ENCODE data around the gene PDLIM4. TPM values are rescaled to one million over a fixed set of nuclear protein-coding genes. Genes with fewer than 3 reads are reported as not detected.

The PDLIM4 gene
- polyA plus RNA-seq, 1 donor from 2014 or later, result not detected

GRCh38 chr5:132228241-132229035 is 29.1 kb upstream of the PDLIM4 start:
- no peaks in the 10 kb centered on the region for H4K20me1 ChIP-seq (ENCODE audit: insufficient read depth)
- H3K9me3 ChIP-seq (ENCODE audit: low read length), result no peaks in the 10 kb centered on the region
- TF ChIP-seq RAD21 (conservative IDR thresholded peaks at IDR 0.05) (no peak), CTCF (IDR thresholded peaks at IDR 0.05; ENCODE audit: poor library complexity, severe bottlenecking) (peak; percentile 5)
- H3F3A ChIP-seq (ENCODE audit: insufficient read depth, low read length, poor library complexity, severe bottlenecking), result no peaks in the 10 kb centered on the region
- H3K9ac ChIP-seq (ENCODE audit: low read length), result peak overlapping the region; percentile 58
- H3K27ac ChIP-seq (ENCODE audit: low read length), result no peak overlapping the region
- peak overlapping the region; percentile 75 for H3K4me3 ChIP-seq (ENCODE audit: low read length)
- H2AFZ ChIP-seq (ENCODE audit: low read depth, low read length), result no peak overlapping the region
- peaks cover 10% of the 10 kb centered on the region for H3K27me3 ChIP-seq (ENCODE audit: insufficient read depth, low read depth, low read length)
- no peaks in the 10 kb centered on the region for H3K36me3 ChIP-seq (ENCODE audit: insufficient read depth, low read length)
- H3K9me2 ChIP-seq (ENCODE audit: insufficient read depth, low read length), result no peaks in the 10 kb centered on the region
- H3K79me2 ChIP-seq (replicated peaks; ENCODE audit: insufficient read depth, low read length), result no peaks in the 10 kb centered on the region
- H3K4me2 ChIP-seq (ENCODE audit: low read length), result no peak overlapping the region

DNA sequence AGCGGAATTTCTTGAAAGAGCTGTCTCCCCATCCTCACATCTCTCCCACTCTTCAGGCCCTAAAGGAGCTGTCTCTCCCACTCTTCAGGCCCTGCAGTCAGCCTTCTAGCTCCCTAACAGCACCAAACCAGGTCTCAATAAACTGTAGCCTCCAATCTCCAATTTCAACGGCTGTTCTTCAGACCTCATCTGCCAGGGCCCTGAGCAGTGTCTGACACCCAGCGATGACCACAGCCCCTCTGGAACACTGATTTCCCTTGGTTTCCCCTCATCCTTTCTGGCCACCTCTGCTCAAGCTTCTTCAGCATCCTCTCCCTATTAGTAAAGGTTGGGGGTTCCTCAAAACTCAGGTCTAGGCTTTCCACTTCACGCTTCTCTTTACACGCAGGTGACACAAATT is 28.3 kb upstream of the PDLIM4 start:
- no peaks in the 10 kb centered on the region for H3K79me2 ChIP-seq (replicated peaks; ENCODE audit: insufficient read depth, low read length)
- H3K27ac ChIP-seq (ENCODE audit: low read length), result no peak overlapping the region
- H2AFZ ChIP-seq (ENCODE audit: low read depth, low read length), result no peak overlapping the region
- peaks cover 10% of the 10 kb centered on the region for H3K27me3 ChIP-seq (ENCODE audit: insufficient read depth, low read depth, low read length)
- H3K9me3 ChIP-seq (ENCODE audit: low read length), result no peaks in the 10 kb centered on the region
- H3K4me2 ChIP-seq (ENCODE audit: low read length), result no peak overlapping the region
- H3K9ac ChIP-seq (ENCODE audit: low read length), result no peak overlapping the region
- H3F3A ChIP-seq (ENCODE audit: insufficient read depth, low read length, poor library complexity, severe bottlenecking), result no peaks in the 10 kb centered on the region
- no peak overlapping the region for H3K4me3 ChIP-seq (ENCODE audit: low read length)
- TF ChIP-seq CTCF (IDR thresholded peaks at IDR 0.05; ENCODE audit: poor library complexity, severe bottlenecking), result no peak
- no peak for TF ChIP-seq TAF1 (IDR thresholded peaks at IDR 0.05; ENCODE audit: low read depth)
- TF ChIP-seq POLR2AphosphoS5 (IDR thresholded peaks at IDR 0.05), result no peak
- no peak for TF ChIP-seq RAD21 (conservative IDR thresholded peaks at IDR 0.05)
- TF ChIP-seq MXI1 (conservative IDR thresholded peaks at IDR 0.05; ENCODE audit: poor library complexity, severe bottlenecking), result no peak
- TF ChIP-seq, protein P1, sequence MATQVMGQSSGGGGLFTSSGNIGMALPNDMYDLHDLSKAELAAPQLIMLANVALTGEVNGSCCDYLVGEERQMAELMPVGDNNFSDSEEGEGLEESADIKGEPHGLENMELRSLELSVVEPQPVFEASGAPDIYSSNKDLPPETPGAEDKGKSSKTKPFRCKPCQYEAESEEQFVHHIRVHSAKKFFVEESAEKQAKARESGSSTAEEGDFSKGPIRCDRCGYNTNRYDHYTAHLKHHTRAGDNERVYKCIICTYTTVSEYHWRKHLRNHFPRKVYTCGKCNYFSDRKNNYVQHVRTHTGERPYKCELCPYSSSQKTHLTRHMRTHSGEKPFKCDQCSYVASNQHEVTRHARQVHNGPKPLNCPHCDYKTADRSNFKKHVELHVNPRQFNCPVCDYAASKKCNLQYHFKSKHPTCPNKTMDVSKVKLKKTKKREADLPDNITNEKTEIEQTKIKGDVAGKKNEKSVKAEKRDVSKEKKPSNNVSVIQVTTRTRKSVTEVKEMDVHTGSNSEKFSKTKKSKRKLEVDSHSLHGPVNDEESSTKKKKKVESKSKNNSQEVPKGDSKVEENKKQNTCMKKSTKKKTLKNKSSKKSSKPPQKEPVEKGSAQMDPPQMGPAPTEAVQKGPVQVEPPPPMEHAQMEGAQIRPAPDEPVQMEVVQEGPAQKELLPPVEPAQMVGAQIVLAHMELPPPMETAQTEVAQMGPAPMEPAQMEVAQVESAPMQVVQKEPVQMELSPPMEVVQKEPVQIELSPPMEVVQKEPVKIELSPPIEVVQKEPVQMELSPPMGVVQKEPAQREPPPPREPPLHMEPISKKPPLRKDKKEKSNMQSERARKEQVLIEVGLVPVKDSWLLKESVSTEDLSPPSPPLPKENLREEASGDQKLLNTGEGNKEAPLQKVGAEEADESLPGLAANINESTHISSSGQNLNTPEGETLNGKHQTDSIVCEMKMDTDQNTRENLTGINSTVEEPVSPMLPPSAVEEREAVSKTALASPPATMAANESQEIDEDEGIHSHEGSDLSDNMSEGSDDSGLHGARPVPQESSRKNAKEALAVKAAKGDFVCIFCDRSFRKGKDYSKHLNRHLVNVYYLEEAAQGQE (IDR thresholded peaks at IDR 0.05; ENCODE audit: borderline replicate concordance), result no peak
- no peak for TF ChIP-seq EP300 (conservative IDR thresholded peaks at IDR 0.05; ENCODE audit: poor library complexity, severe bottlenecking)
- TF ChIP-seq SMC3 (conservative IDR thresholded peaks at IDR 0.05; ENCODE audit: poor library complexity), result no peak
- TF ChIP-seq EZH2 (IDR thresholded peaks at IDR 0.05; ENCODE audit: borderline replicate concordance, insufficient read depth, low read length, poor library complexity, severe bottlenecking), result no peak
- H3K36me3 ChIP-seq (ENCODE audit: insufficient read depth, low read length), result no peaks in the 10 kb centered on the region
- no peaks in the 10 kb centered on the region for H4K20me1 ChIP-seq (ENCODE audit: insufficient read depth)
- H3K9me2 ChIP-seq (ENCODE audit: insufficient read depth, low read length), result no peaks in the 10 kb centered on the region

Measured in neural cell (in vitro differentiated cells).